HG02943 (cell line): Measurements from ENCODE around the gene UBE2V1.
"Not testable (repeated sequence)": the region's sequence is repeated elsewhere in the genome, so short reads cannot be mapped to it uniquely, and the experiment has no call there.

Experiments
- ATAC-seq: cut with Tn5 transposase; IDR thresholded peaks from one replicate; pipeline ENCODE4 v1.9.1; 2021; ENCODE audit warnings: mild to moderate bottlenecking, low read depth, moderate library complexity; ENCODE audit not compliant: unreplicated experiment

Gene UBE2V1

GRCh38 chr20:50099113-50099512 lies 13.8 kb downstream of the UBE2V1 start:
- ATAC-seq, result no peak

GRCh38 chr20:50098259-50098658 lies 14.7 kb downstream of the UBE2V1 start:
- no peak for ATAC-seq

- ATAC-seq, result no peak
These were observed 15.1 kb downstream of the UBE2V1 start for GRCh38 chr20:50097843-50098242.

- no peak for ATAC-seq
These were observed 16.7 kb downstream of the UBE2V1 start for GRCh38 chr20:50096237-50096636.

DNA sequence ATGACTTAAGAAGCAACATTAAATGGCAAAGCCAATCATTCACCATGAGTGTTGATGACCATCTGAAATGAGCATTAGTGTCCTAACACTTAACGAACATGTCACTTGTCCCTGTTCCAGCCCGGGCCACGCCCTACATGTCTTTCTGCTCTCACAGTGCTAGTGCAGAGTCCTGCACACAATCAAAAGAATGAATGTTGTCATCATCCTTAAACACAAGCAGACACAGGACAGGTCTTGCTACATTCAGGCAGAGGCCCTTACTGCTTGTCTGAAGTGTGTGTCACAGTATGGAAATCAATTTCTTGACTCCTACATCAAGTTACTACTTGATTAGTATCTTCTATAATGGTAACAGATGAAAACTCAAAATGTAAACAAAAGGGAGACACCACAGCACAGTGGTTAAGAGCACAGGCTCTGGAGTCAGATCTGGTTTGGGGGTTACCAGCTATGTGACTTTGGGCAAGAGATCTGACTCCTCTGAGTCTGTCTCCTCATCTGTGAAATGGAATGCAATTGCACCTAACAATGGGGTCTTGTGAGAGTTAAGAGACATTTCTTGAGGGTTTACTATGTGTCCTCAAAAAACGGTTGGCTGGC lies 17.4 kb downstream of the UBE2V1 start:
- ATAC-seq, result no peak

DNA sequence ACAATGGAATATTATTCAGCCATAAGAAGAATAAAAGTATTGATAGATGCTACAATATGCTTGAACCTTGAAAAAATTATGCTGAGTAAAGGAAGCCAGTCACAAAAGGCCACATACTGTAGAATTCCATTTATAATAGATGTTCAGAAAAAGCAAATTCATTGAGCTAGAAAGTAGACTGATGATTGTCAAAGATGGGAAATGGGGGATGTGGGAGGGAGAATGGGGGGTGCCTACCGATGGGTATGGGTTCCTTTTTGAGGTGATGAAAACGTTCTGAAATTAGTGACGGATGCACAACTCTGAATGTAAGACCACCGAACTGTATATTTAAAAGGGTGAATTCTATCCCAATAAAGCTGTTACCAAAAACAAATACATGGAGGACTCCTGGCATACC lies 18.4 kb downstream of the UBE2V1 start:
- no peak for ATAC-seq

DNA sequence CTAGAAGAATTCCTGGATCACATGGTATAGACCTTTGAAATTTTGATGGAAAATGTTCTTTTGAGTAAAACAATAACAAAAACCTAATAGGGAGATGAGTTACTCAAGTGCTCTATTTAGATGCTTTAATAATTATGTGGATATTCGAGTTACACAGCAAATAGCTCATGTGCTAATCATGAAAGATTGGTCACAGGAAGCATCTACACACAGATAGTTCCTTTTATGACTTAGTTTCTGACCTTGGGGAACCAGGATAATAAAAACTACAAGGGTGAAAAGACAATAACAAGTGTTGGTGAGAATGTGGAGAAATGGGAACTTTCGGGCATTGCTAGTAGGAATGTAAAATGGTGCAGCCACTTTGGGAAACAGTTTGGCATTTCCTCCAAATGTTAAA lies 19.7 kb downstream of the UBE2V1 start:
- no peak for ATAC-seq

DNA sequence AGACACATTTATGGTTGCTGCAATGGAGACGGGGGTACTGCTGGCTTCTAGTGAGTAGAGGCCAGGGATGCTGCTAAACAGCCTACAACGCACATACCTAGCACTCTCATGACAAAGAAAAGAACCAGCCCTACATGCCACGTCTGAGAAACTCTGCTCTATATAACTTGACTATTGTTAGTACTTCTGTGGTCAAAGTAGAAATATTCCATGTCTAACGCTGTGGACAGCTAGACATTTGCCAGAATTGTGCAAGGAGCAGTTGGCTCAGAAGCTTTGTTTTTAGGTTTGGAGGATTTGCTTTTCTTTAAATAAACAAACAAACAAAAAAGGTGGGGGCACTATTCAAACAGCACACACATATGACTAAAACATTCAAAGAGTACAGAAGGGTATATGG lies 20.5 kb downstream of the UBE2V1 start:
- ATAC-seq, result no peak

GRCh38 chr20:50089787-50090177 lies 23.2 kb downstream of the UBE2V1 start:
- ATAC-seq, result no peak

- no peak for ATAC-seq
These were observed 23.7 kb downstream of the UBE2V1 start for GRCh38 chr20:50089140-50089786.

- no peak for ATAC-seq
These were observed 24.9 kb downstream of the UBE2V1 start for GRCh38 chr20:50088022-50088421.

DNA sequence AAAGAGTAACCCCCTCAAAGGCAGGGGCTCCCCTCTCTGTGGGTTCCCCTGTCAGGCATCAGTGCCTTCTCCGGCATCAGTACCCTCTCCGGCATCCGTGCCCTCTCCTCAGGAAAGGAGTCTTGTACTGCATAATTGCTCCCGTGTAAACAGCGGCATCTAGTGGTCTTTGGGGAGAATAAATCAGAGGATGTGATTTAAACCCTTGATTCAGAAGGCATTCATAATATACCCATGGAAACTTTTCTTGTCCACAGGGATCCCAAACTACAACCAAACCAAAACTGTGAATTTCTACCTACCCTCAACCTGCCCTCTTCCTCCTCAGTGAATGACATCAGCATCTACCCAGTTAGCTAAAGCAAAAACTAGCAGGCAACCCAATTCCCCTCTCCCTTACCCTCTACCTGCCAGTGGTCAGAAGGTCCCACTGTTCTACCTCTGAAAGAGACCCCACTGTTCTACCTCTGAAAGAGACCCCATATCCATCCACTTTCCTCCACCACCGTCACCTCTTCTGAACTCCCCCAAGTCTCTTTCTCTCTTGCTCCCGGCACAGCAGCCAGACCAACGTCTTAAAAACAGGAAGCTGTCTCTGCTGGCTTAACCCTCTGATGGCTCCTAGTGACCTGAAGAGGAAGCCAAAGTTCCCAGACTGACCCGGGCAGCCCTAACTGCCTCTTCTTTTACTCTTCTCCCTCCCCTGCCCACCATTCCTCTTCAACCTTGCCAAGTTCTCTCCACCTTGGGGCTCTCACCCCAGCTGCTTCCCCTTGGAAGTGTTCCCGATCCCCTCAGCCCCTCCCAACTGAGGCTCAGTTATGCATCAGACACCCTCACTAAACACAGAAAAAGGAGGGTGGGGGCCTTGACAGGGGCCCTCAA lies 27.2 kb downstream of the UBE2V1 start:
- ATAC-seq, result no peak

- no peak for ATAC-seq
These were observed 27.8 kb downstream of the UBE2V1 start for GRCh38 chr20:50085146-50085480.

GRCh38 chr20:50083034-50083433 lies 29.9 kb downstream of the UBE2V1 start:
- ATAC-seq, result no peak

- ATAC-seq, result not testable (repeated sequence)
These were observed 30.9 kb downstream of the UBE2V1 start for GRCh38 chr20:50082056-50082455.

GRCh38 chr20:50077818-50078601 lies 34.9 kb downstream of the UBE2V1 start:
- ATAC-seq, result no peak

GRCh38 chr20:50073500-50073899 lies 39.5 kb downstream of the UBE2V1 start:
- no peak for ATAC-seq

- ATAC-seq, result no peak
These were observed 41.7 kb downstream of the UBE2V1 start for GRCh38 chr20:50071039-50071888.

GRCh38 chr20:50070361-50070760 lies 42.6 kb downstream of the UBE2V1 start:
- no peak for ATAC-seq

DNA sequence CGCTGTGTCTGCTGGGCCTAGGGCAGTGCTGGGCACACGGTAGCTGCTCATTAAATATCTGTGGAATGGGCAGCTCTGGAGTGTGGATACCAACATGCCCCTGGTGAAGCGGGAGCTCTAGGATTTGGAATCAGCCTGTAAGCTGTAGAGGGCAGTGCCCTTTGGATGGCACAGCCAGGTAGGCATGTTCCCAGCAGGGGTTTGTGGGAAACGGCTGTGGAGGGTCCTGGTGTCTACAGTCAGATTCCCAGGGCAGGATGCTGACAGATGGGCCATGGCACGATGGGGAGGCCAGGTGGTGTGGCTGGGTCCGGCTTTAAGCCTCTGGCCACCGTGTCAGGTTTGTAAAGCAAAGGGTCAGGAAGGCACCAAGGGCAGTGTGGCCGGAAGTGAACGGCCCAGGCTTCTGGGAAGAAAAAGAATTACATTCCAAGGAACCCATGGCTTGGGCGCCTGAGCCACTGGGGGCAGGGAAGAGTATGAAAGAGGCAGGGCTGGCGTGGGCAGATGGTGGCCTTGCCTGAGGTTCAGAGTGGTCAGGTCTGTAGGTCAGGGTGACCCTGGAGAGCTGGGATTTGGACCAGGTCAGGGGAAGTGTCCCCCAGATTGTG lies 44.8 kb downstream of the UBE2V1 start:
- ATAC-seq, result no peak
